Erythroblast (primary cell): Measurements from ENCODE around the gene DLG2.

Experiments used
- GATA1 ChIP-seq: IDR thresholded peaks from 2 replicates; pipeline ENCODE4 v1.6.1; 2011; ENCODE audit warnings: low read depth, mild to moderate bottlenecking, control low read depth, low read length, moderate library complexity
- POLR2A ChIP-seq: IDR thresholded peaks from 2 replicates; pipeline ENCODE4 v1.6.1; 2011; ENCODE audit warnings: mild to moderate bottlenecking, low read length

- TF ChIP-seq POLR2A (no peak), GATA1 (no peak)
Measured at GRCh38 chr11:84747871-84748270, 879.3 kb downstream of the DLG2 start.
